HL-60 (cell line): ENCODE data around the gene CLDN16.

ENCODE experiments used
- DNase-seq, 2 experiments: peaks; one replicate each; pipeline ENCODE4 v3.0.0-alpha.2; 2010 to 2020; ENCODE audit warnings: low read depth in 1 of 2, low spot score in 1 of 2
- H3K27ac ChIP-seq: fragments of 250-450 bp; sonication (Bioruptor Pico); replicated peaks from 2 replicates; pipeline ENCODE4 v1.5.1; 2020; ENCODE audit warnings: mild to moderate bottlenecking, moderate library complexity
- H3K27me3 ChIP-seq: fragments of 250-450 bp; sonication (Bioruptor Pico); 2 replicates; pipeline ENCODE4 v1.5.1; 2021; ENCODE audit warnings: mild to moderate bottlenecking, moderate library complexity; ENCODE audit not compliant: insufficient read depth, poor library complexity, severe bottlenecking
- H3K4me3 ChIP-seq: replicated peaks from 2 replicates; pipeline ENCODE4 v1.5.1; 2011; ENCODE audit warnings: mild to moderate bottlenecking, control low read depth, low read length; ENCODE audit not compliant: insufficient read depth
- CTCF ChIP-seq: IDR thresholded peaks from one replicate; pipeline ENCODE4 v1.5.1; 2011; ENCODE audit warnings: low read length, control low read depth, inconsistent platforms; ENCODE audit not compliant: insufficient read depth
- GABPA ChIP-seq: IDR thresholded peaks from 2 replicates; pipeline ENCODE4 v1.6.1; 2012; ENCODE audit warnings: low read depth
- POLR2AphosphoS5 ChIP-seq: IDR thresholded peaks from 2 replicates; pipeline ENCODE4 v1.6.1; 2012; ENCODE audit warnings: low read depth
- REST ChIP-seq: IDR thresholded peaks from 2 replicates; pipeline ENCODE4 v1.6.1; 2012; ENCODE audit warnings: low read depth; ENCODE audit not compliant: insufficient replicate concordance
- SPI1 ChIP-seq: IDR thresholded peaks from 2 replicates; pipeline ENCODE4 v1.6.1; 2012; ENCODE audit warnings: low read depth, mild to moderate bottlenecking, borderline replicate concordance

CLDN16 gene

GRCh38 chr3:190362258-190362657, 25.7 kb upstream of the CLDN16 start:
- DNase-seq: no peak
- H3K27ac ChIP-seq: no peak overlapping the region
- TF ChIP-seq CTCF (no peak), GABPA (no peak)
- no peaks in the 10 kb centered on the region for H3K27me3 ChIP-seq
- H3K4me3 ChIP-seq: no peak overlapping the region

GRCh38 chr3:190366133-190366532, 21.8 kb upstream of the CLDN16 start:
- no peak overlapping the region for H3K4me3 ChIP-seq
- no peaks in the 10 kb centered on the region for H3K27me3 ChIP-seq
- TF ChIP-seq REST (no peak), CTCF (no peak), SPI1 (no peak), GABPA (no peak), POLR2AphosphoS5 (no peak)
- H3K27ac ChIP-seq: no peak overlapping the region
- DNase-seq: no peak

- no peak for DNase-seq
- H3K27me3 ChIP-seq: no peaks in the 10 kb centered on the region
- H3K27ac ChIP-seq: no peak overlapping the region
- no peak overlapping the region for H3K4me3 ChIP-seq
- TF ChIP-seq REST: no peak
- TF ChIP-seq SPI1: no peak
- no peak for TF ChIP-seq GABPA
- no peak for TF ChIP-seq CTCF
- no peak for TF ChIP-seq POLR2AphosphoS5
Observed at GRCh38 chr3:190368881-190369280, 19.1 kb upstream of the CLDN16 start.

GRCh38 chr3:190369668-190370295, 18.2 kb upstream of the CLDN16 start:
- TF ChIP-seq POLR2AphosphoS5 (no peak), SPI1 (no peak), REST (no peak), GABPA (no peak), CTCF (no peak)
- no peaks in the 10 kb centered on the region for H3K27me3 ChIP-seq
- DNase-seq: no peak
- no peak overlapping the region for H3K4me3 ChIP-seq
- no peak overlapping the region for H3K27ac ChIP-seq
